Measurements from ENCODE around the gene IRAG1.

The IRAG1 gene

GRCh38 chr11:10693509-10694081 is at the start of gene IRAG1:
IRAG1 (minus strand) TSS chr11:10693755; CDS start chr11:10693602, 153 bp downstream.
- no peak for DNase-seq (ENCODE audit: low read depth)

GRCh38 chr11:10742460-10743208 is 49.1 kb upstream of the IRAG1 start:
- no peak for DNase-seq (ENCODE audit: low read depth)

GRCh38 chr11:10735481-10736475 is 42.2 kb upstream of the IRAG1 start:
- peak; percentile 74 for DNase-seq (ENCODE audit: low read depth)

- no peak for DNase-seq (ENCODE audit: low read depth)
Measured at GRCh38 chr11:10731064-10731680, 37.6 kb upstream of the IRAG1 start.

GRCh38 chr11:10730151-10730550 is 36.6 kb upstream of the IRAG1 start:
- no peak for DNase-seq (ENCODE audit: low read depth)

GRCh38 chr11:10728789-10729472 is 35.4 kb upstream of the IRAG1 start:
- DNase-seq (ENCODE audit: low read depth), result no peak

GRCh38 chr11:10728154-10728553 is 34.6 kb upstream of the IRAG1 start:
- no peak for DNase-seq (ENCODE audit: low read depth)

GRCh38 chr11:10727146-10727851 is 33.7 kb upstream of the IRAG1 start:
- no peak for DNase-seq (ENCODE audit: low read depth)

- DNase-seq (ENCODE audit: low read depth), result no peak
Measured at GRCh38 chr11:10725907-10726253, 32.3 kb upstream of the IRAG1 start.

GRCh38 chr11:10725114-10725906 is 31.8 kb upstream of the IRAG1 start:
- DNase-seq (ENCODE audit: low read depth), result no peak

- no peak for DNase-seq (ENCODE audit: low read depth)
Measured at GRCh38 chr11:10722307-10722706, 28.8 kb upstream of the IRAG1 start.

GRCh38 chr11:10720881-10721376 is 27.4 kb upstream of the IRAG1 start:
- no peak for DNase-seq (ENCODE audit: low read depth)

- no peak for DNase-seq (ENCODE audit: low read depth)
Measured at GRCh38 chr11:10719616-10720015, 26.1 kb upstream of the IRAG1 start.

GRCh38 chr11:10716543-10717259 is 23.1 kb upstream of the IRAG1 start:
- no peak for DNase-seq (ENCODE audit: low read depth)

- DNase-seq (ENCODE audit: low read depth), result no peak
Measured at GRCh38 chr11:10716122-10716521, 22.6 kb upstream of the IRAG1 start.

GRCh38 chr11:10715571-10715970 is 22.0 kb upstream of the IRAG1 start:
- no peak for DNase-seq (ENCODE audit: low read depth)

GRCh38 chr11:10709299-10710086 is 15.9 kb upstream of the IRAG1 start:
- no peak for DNase-seq (ENCODE audit: low read depth)

- DNase-seq (ENCODE audit: low read depth), result no peak
Measured at GRCh38 chr11:10708131-10708530, 14.6 kb upstream of the IRAG1 start.

All from stimulated activated CD8-positive, alpha-beta memory T cell treated with anti-CD3 and anti-CD28 coated beads, Interleukin-12 subunit alpha, Interleukin-12 subunit beta, amount 100 ng/mL, for 4 hours (primary cell).